ENCODE results near the gene ADGRE1. TPM values are rescaled to one million over a fixed set of nuclear protein-coding genes. Genes with fewer than 3 reads are reported as not detected.

The ADGRE1 gene
- polyA plus RNA-seq, 1 of the 3 experiments (the other 2 are of a cell fraction): 8.9 TPM

- TF ChIP-seq REST (IDR thresholded peaks at IDR 0.05; ENCODE audit: low read depth, low read length): no peak
- TF ChIP-seq YY1 (IDR thresholded peaks at IDR 0.05; ENCODE audit: low read depth): no peak
- TF ChIP-seq FOXM1 (IDR thresholded peaks at IDR 0.05; ENCODE audit: low read depth): no peak
- TF ChIP-seq CTCF (IDR thresholded peaks at IDR 0.05): no peak
- no peak for TF ChIP-seq NRF1 (IDR thresholded peaks at IDR 0.05; ENCODE audit: low read depth, low read length)
- no peak for TF ChIP-seq TEAD4 (IDR thresholded peaks at IDR 0.05; ENCODE audit: borderline replicate concordance, insufficient read depth)
- no peak for TF ChIP-seq NFIC (IDR thresholded peaks at IDR 0.05; ENCODE audit: borderline replicate concordance)
Measured at GRCh38 chr19:6888967-6889366, 1.6 kb downstream of the ADGRE1 start (continued).

- Histone ChIP-seq H3K79me2 (ENCODE audit: insufficient read depth) (no peaks in the 10 kb centered on the region), H3K9ac (no peak overlapping the region), H3K4me2 (no peak overlapping the region), H3K36me3 (replicated peaks in 1 of 2; ENCODE audit: control insufficient read depth in 1 of 2, insufficient read depth in 2 of 2, low read length in 1 of 2) (no peaks in the 10 kb centered on the region), H4K20me1 (ENCODE audit: insufficient read depth) (no peaks in the 10 kb centered on the region), H3K27ac (ENCODE audit: low read depth in 2 of 2, low read length in 1 of 2) (no peak overlapping the region), H3K4me1 (ENCODE audit: control insufficient read depth in 1 of 2, insufficient read depth in 2 of 2, low read depth in 1 of 2, low read length in 1 of 2) (no peaks in the 10 kb centered on the region), H2AFZ (ENCODE audit: low read depth) (no peak overlapping the region), H3K27me3 (ENCODE audit: insufficient read depth) (peaks cover 27% of the 10 kb centered on the region; the same call in 1 of the 2 replicates), H3F3A (replicated peaks; ENCODE audit: insufficient read depth) (no peaks in the 10 kb centered on the region), H3K4me3 (ENCODE audit: low read depth in 2 of 2, low read length in 1 of 2) (no peak overlapping the region), H3K9me3 (no peaks in the 10 kb centered on the region), H3K9me2 (no peaks in the 10 kb centered on the region)
- WGBS (ENCODE audit: low lambda C conversion rate): 0% methylated on average over 3 of the region's 3 CpGs
- DNase-seq: no peak
- TF ChIP-seq FOXJ3 (CRISPR knock-in tag; IDR thresholded peaks at IDR 0.05): no peak
- TF ChIP-seq FOSL2 (IDR thresholded peaks at IDR 0.05; ENCODE audit: borderline replicate concordance, low read depth): no peak
- TF ChIP-seq GABPA (IDR thresholded peaks at IDR 0.05; ENCODE audit: low read depth): no peak
- TF ChIP-seq FOXM1 (IDR thresholded peaks at IDR 0.05; ENCODE audit: low read depth): no peak
- TF ChIP-seq GATA2 (CRISPR knock-in tag; IDR thresholded peaks at IDR 0.05): no peak
- TF ChIP-seq USF1 (IDR thresholded peaks at IDR 0.05; ENCODE audit: borderline replicate concordance, low read depth): no peak
- TF ChIP-seq CTCF (IDR thresholded peaks at IDR 0.05): no peak
- TF ChIP-seq PBX3 (IDR thresholded peaks at IDR 0.05): no peak
- no peak for TF ChIP-seq NRF1 (IDR thresholded peaks at IDR 0.05; ENCODE audit: low read depth, low read length)
- no peak for TF ChIP-seq NFIC (IDR thresholded peaks at IDR 0.05; ENCODE audit: borderline replicate concordance)
- TF ChIP-seq IRF3 (IDR thresholded peaks at IDR 0.05; ENCODE audit: low read depth, low read length): no peak
- TF ChIP-seq POLR2AphosphoS5 (IDR thresholded peaks at IDR 0.05; ENCODE audit: low read depth, low read length): no peak
- TF ChIP-seq ELF1 (IDR thresholded peaks at IDR 0.05): no peak
- TF ChIP-seq MAX (IDR thresholded peaks at IDR 0.05; ENCODE audit: low read depth): no peak
- TF ChIP-seq SMC3 (IDR thresholded peaks at IDR 0.05; ENCODE audit: low read depth, low read length): no peak
- TF ChIP-seq JUND (IDR thresholded peaks at IDR 0.05): no peak
- no peak for TF ChIP-seq EP300 (IDR thresholded peaks at IDR 0.05; ENCODE audit: borderline replicate concordance in 1 of 2, low read depth in 1 of 2, low read length in 1 of 2)
- no peak for TF ChIP-seq MXI1 (IDR thresholded peaks at IDR 0.05; ENCODE audit: low read depth, low read length)
- CTCF ChIA-PET: interaction anchor here (1.0 kb wide), 1 partner anchor 490 kb away, joined by 3 read pairs; no protein-coding TSS in a partner anchor
- POLR2A ChIA-PET: no interaction called here
Measured at GRCh38 chr19:6890401-6890913, 3.1 kb downstream of the ADGRE1 start.

All from SK-N-SH (cell line).